SJSA1 (cell line): Measurements from ENCODE around the gene SAMHD1. TPM values are rescaled to one million over a fixed set of nuclear protein-coding genes. Genes with fewer than 3 reads are reported as not detected.
"Not testable (repeated sequence)": the region's sequence is repeated elsewhere in the genome, so short reads cannot be mapped to it uniquely, and the experiment has no call there.

Source experiments
- DNase-seq, 2 experiments: peaks; one replicate each; pipeline ENCODE4 v3.0.0-alpha.2; 2015 to 2020; ENCODE audit warnings: low spot score in 2 of 2, low read depth in 1 of 2
- H3K27ac ChIP-seq: fragments of 250-450 bp; sonication (Bioruptor Pico); 2 replicates; pipeline ENCODE4 v1.5.1; 2020; ENCODE audit warnings: mild to moderate bottlenecking, moderate library complexity
- H3K27me3 ChIP-seq: fragments of 250-450 bp; sonication (Bioruptor Pico); replicated peaks from 2 replicates; pipeline ENCODE4 v1.5.1; 2020; ENCODE audit warnings: mild to moderate bottlenecking, moderate library complexity
- H3K36me3 ChIP-seq: fragments of 250-450 bp; sonication (Bioruptor Pico); 2 replicates; pipeline ENCODE4 v1.5.1; 2020; ENCODE audit warnings: mild to moderate bottlenecking
- H3K4me1 ChIP-seq: fragments of 250-450 bp; sonication (Bioruptor Pico); replicated peaks from 2 replicates; pipeline ENCODE4 v1.6.1; 2021; ENCODE audit warnings: mild to moderate bottlenecking
- H3K4me3 ChIP-seq: fragments of 250-450 bp; sonication (Bioruptor Pico); 2 replicates; pipeline ENCODE4 v1.5.1; 2020; ENCODE audit warnings: mild to moderate bottlenecking
- H3K9me3 ChIP-seq: fragments of 250-450 bp; sonication (Bioruptor Pico); replicated peaks from 2 replicates; pipeline ENCODE4 v1.5.1; 2020; ENCODE audit warnings: mild to moderate bottlenecking
- total RNA-seq: library from RNA; depleted of rRNA; stranded (reverse); fragments of >200 nt; shearing (Covaris generic); gene quantifications from 2 replicates; pipeline ENCODE4 v1.2.3, GENCODE V29; 2014; rRNA removed

Gene SAMHD1
- total RNA-seq, result 8.2 and 13.8 TPM in 2 replicates

DNA sequence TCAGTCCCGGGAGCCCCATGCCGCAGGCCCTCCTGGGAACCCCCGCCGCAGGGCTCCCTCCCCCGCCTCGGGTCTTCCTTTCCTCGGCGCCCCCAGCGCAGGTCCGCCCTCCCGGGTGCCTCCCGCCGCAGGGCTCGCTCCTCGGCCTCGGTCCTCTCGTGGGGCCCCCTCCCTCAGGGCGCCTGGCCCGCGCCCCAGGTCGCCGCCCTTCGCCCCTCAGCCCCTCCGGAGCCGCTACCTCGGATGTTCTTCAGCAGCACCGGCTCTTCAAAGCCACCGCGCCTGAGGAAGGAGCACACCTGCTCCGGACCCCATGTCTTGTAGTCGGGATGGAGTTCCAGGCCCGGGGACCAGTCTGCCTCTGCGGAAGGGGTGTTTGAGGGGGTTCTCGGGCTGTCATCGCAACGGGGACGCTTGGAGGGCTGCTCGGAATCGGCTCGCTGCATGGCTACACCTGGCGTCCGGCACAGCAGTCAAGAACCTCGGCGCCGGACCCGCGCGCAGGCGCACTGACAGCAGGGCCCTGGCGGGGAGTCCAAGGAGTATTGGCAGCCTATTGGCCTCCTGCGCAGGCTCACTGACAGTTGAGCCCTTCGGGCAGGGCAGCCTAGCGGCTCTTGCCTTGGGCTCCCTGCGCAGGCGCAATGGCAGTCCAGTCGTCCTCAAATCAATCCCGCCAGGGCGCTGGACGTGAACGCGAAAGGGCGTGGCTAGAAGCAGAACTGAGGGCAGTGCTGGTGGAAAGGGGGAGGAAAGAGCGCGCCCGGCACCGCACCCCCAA, at the start of gene SAMHD1:
TSS of gene SAMHD1 (minus strand) at position 511 of the 781 bp plus-strand sequence. CDS start at position 446, 65 bp downstream.
- Histone ChIP-seq H3K9me3 (no peaks in the 10 kb centered on the region), H3K27me3 (no peaks in the 10 kb centered on the region), H3K27ac (no peak within 1 kb of the TSS), H3K36me3 (no peaks in the 10 kb centered on the region), H3K4me3 (peak within 1 kb of the TSS; percentile 54), H3K4me1 (peaks cover 4% of the 10 kb centered on the region; the same call in 1 of the 2 replicates)
- DNase-seq, result peak; percentile 80 to 97

DNA sequence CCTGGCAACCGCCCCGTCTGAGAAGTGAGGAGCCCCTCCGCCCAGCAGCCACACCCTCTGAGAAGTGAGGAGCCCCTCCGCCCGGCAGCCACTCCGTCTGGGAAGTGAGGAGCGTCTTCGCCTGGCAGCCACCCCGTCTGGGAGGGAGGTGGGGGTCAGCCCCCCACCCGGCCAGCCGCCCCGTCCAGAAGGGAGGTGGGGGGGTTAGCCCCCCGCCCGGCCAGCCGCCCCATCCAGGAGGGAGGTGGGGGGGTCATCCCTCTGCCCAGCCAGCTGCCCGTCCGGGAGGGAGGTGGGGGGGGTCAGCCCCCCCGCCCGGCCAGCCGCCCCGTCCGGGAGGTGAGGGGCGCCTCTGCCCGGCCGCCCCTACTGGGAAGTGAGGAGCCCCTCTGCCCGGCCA, 48.7 kb upstream of the SAMHD1 start:
- not testable (repeated sequence) for H3K9me3 ChIP-seq, H3K4me3 ChIP-seq, H3K27me3 ChIP-seq, H3K4me1 ChIP-seq, H3K27ac ChIP-seq, DNase-seq
- peaks cover 37% of the 10 kb centered on the region for H3K36me3 ChIP-seq

DNA sequence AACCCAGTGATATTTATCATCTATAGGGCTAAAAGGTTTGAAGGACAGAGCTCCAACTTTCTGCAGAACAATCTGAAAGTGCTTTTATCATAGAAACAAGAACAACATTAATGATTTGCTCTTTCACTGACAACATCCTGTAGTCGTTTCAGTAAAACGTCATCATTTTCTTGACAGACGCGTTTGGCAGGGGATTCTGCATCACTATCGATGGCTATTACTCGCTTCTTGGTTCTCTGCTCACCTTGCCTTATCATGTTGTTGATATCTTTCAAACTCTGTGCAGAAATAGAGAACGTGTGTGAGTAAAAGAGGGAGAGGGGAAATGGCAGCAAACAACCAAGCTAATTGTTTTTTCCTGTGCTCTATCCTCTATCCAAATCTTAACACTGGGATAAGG, 47.1 kb upstream of the SAMHD1 start:
- no peaks in the 10 kb centered on the region for H3K4me1 ChIP-seq
- H3K4me3 ChIP-seq, result no peak overlapping the region
- no peak for DNase-seq
- H3K27me3 ChIP-seq, result no peaks in the 10 kb centered on the region
- H3K36me3 ChIP-seq, result peaks cover 38% of the 10 kb centered on the region
- no peak overlapping the region for H3K27ac ChIP-seq
- H3K9me3 ChIP-seq, result no peaks in the 10 kb centered on the region; the same call in 1 of the 2 replicates

DNA sequence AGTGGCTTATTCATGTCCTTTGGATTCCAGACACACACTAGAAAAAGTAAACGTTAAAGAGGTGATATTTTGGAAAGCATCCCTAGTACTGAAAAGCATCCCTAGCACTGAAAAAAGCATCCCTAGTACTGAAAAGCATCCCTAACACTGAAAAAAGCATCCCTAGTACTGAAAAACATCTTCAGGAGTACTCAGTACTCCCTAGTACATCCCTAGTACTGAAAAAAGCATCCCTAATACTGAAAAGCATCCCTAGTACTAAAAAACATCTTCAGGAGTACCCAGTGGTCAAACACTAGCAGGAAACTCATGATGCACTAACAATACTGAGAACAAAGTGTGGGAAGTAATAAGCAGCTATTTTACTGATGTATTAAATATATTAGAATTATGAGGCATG, 45.6 kb upstream of the SAMHD1 start:
- peaks cover 30% of the 10 kb centered on the region for H3K36me3 ChIP-seq
- no peak overlapping the region for H3K27ac ChIP-seq
- no peaks in the 10 kb centered on the region; the same call in 1 of the 2 replicates for H3K9me3 ChIP-seq
- H3K4me1 ChIP-seq, result no peaks in the 10 kb centered on the region
- no peak for DNase-seq
- H3K4me3 ChIP-seq, result no peak overlapping the region
- H3K27me3 ChIP-seq, result no peaks in the 10 kb centered on the region

DNA sequence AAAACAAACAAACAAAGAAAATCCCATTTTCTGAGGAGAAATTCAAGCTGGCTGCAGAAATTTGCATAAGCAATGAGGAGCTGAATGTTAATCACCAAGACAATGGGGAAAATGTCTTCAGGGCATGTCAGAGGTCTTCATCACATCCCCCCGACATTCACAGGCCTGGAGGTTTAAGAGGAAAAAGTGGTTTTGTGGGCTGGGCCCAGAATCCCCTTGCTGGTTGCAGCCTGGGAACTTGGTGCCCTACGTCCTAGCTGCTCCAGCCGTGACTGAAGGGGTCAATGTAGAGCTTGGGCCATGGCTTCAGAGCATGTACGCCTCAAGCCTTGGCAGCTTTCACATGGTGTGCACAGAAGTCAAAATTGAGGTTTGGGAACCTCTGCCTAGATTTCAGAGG, 42.7 kb upstream of the SAMHD1 start:
- H3K27me3 ChIP-seq, H3K4me1 ChIP-seq, H3K27ac ChIP-seq, H3K4me3 ChIP-seq, DNase-seq, H3K9me3 ChIP-seq: not testable (repeated sequence)
- peaks cover 30% of the 10 kb centered on the region for H3K36me3 ChIP-seq

DNA sequence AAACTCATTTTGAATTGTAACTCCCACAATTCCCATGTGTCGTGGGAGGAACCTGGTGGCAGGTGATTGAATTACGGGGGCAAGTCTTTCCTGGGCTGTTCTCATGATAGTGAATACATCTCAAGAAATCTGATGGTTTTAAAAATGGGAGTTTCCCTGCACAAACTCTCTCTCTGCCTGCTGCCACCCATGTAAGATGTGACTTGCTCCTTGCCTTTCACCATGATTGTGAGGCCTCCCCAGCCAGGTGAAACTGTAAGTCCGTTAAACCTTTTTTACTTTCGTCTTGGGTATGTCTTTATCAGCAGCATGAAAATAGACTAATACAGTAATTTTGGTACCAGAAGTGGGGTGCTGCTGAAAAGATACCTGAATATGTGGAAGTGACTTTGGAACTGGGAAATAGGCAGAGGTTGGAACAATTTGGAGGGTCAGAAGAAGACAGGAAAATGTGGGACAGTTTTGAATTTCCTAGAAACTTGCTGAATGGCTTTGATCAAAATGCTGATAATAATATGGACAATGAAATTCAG, 41.4 kb upstream of the SAMHD1 start:
- Histone ChIP-seq H3K27ac (no peak overlapping the region), H3K36me3 (peaks cover 25% of the 10 kb centered on the region), H3K27me3 (no peaks in the 10 kb centered on the region), H3K4me1 (no peaks in the 10 kb centered on the region), H3K9me3 (no peaks in the 10 kb centered on the region; the same call in 1 of the 2 replicates), H3K4me3 (no peak overlapping the region)
- no peak for DNase-seq

DNA sequence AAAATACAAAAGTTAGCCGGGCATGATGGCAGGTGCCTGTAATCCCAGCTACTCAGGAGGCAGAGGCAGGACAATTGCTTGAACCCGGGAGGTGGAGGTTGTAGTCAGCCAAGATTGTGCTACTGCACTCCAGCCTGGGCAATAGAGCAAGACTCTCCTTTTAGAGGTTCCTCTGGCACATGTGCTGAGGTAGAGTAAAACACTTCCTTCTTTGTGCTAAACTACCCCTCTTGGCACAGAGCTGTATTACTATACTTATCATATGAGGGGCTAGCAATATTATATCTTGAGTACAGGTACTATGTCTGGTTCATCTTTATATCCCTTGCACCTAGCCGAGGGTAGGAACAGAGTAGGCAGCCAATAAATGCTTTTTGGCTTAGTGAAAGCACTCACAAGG, 40.2 kb upstream of the SAMHD1 start:
- H3K9me3 ChIP-seq, result no peaks in the 10 kb centered on the region; the same call in 1 of the 2 replicates
- no peaks in the 10 kb centered on the region for H3K27me3 ChIP-seq
- no peak overlapping the region for H3K27ac ChIP-seq
- peaks cover 15% of the 10 kb centered on the region for H3K36me3 ChIP-seq
- H3K4me3 ChIP-seq, result no peak overlapping the region
- DNase-seq, result no peak
- no peaks in the 10 kb centered on the region for H3K4me1 ChIP-seq

DNA sequence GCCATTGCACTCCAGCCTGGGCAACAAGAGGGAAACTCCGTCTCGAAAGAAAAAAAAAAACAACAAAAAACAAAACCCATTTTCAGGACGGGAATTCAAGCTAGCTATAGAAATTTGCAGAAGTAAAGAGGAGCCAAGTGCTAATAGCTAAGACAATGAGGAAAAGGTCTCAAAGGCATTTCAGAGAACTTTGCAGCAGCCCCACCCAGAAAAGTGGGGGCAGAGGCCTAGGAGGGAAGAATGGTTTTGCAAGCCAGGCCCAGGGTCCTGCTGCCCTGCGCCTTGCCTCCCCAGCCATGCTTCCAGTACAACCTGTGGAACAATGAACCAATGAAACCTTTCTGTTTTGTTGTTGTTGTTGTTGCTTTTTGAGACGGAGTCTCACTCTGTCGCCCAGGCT, 38.3 kb upstream of the SAMHD1 start:
- Histone ChIP-seq H3K27ac (no peak overlapping the region), H3K4me3 (no peak overlapping the region), H3K36me3 (peaks cover 2% of the 10 kb centered on the region), H3K4me1 (no peaks in the 10 kb centered on the region), H3K9me3 (no peaks in the 10 kb centered on the region; the same call in 1 of the 2 replicates), H3K27me3 (no peaks in the 10 kb centered on the region)
- DNase-seq, result no peak

DNA sequence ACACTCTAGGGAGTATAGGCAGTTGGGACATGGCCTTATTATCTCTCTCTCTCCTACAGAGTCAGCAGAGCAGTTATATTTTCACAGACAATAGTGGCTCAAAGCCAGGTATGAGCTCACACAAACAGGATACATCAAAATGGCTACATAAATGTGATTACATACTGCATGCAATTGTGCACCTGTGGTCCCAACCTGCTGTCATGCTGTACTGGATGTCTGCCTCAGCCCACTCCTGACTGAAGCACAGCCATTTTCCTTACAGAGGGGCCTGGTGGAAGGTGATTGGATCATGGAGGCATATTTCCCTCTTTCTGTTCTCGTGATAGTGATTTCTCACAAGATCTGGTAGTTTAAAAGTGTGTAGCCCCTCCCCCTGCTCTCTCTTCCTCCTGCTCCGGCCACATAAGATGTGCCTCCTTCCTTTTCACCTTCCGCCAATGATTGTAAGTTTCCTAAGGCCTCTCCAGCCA, 37.0 kb upstream of the SAMHD1 start:
- Histone ChIP-seq H3K27me3 (no peaks in the 10 kb centered on the region), H3K36me3 (no peaks in the 10 kb centered on the region), H3K4me3 (no peak overlapping the region), H3K27ac (no peak overlapping the region), H3K9me3 (no peaks in the 10 kb centered on the region), H3K4me1 (no peaks in the 10 kb centered on the region)
- DNase-seq, result peak in 1 of 2 experiments; percentile 5

DNA sequence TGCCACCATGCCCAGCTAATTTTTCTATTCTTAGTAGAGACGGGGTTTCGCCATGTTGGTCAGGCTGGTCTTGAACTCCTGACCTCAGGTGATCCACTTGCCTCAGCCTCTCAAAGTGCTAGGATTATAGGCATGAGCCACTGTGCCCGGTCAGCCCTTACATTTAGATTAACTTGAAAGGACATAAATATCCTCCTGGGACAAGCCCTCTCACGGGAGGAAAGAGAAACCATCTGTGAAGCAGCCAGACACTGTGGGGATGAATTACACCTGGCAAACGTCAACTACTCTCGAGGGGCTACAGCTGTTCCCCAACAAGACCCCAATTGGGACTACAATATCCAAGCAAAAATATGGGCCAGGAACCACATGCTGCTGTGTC, 32.7 kb upstream of the SAMHD1 start:
- no peak overlapping the region for H3K27ac ChIP-seq
- no peak for DNase-seq
- H3K27me3 ChIP-seq, result no peaks in the 10 kb centered on the region
- H3K36me3 ChIP-seq, result no peaks in the 10 kb centered on the region
- no peaks in the 10 kb centered on the region for H3K9me3 ChIP-seq
- H3K4me1 ChIP-seq, result no peaks in the 10 kb centered on the region
- no peak overlapping the region for H3K4me3 ChIP-seq

DNA sequence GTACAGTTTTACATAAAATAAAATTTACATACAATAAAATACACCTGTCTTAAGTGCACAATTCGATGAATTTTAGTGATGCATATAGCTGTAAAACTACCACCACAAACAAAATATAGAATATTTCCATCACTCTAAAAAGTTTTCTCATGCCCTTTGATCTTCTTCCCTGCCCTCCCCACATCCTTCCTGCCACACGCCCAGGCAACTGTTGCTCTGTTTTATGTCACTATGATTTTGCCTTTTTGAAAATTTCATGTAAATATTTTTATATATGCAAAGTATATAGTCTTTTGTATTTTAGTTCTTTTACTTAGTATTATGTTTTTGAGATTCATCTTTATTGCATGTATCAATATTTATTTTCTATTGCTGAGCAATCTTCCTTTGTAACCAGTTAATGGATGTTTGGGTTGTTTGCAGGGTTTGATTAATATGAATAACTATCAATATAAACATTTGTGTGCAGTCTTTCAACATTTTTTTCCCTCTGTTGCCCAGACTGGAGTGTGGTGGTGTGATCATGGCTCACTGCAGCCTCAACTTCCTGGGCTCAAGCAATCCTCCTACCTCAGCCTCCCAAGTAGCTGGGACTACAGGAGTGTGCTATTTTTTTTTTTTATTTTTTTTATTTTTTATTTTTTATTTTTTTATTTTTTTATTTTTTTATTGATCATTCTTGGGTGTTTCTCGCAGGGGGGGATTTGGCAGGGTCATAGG, 23.8 kb upstream of the SAMHD1 start:
- no peak for DNase-seq
- Histone ChIP-seq H3K4me1 (no peaks in the 10 kb centered on the region), H3K4me3 (no peak overlapping the region), H3K27ac (no peak overlapping the region), H3K27me3 (no peaks in the 10 kb centered on the region), H3K9me3 (no peaks in the 10 kb centered on the region), H3K36me3 (no peaks in the 10 kb centered on the region)

DNA sequence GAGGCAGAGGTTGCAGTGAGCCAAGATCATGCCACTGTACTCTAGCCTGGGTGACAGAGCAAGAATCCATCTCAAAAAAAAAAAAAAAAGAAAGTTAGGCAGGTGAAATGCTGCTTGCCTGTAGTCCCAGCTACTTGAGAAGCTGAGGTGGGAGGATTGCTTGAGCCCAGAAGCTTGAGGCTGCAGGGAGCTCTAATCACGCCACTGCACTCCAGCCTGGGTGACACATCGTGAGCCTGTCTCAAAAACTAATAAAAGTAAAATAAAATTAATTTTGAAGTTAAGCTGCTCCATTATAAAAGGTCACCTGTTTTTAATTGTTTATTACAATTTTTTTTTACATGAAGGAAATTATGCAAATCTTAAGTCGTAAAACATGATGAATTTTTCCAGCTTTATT, 23.2 kb upstream of the SAMHD1 start:
- Histone ChIP-seq H3K27ac (no peak overlapping the region), H3K36me3 (no peaks in the 10 kb centered on the region), H3K4me3 (no peak overlapping the region), H3K27me3 (no peaks in the 10 kb centered on the region), H3K4me1 (no peaks in the 10 kb centered on the region), H3K9me3 (no peaks in the 10 kb centered on the region; the same call in 1 of the 2 replicates)
- no peak for DNase-seq

DNA sequence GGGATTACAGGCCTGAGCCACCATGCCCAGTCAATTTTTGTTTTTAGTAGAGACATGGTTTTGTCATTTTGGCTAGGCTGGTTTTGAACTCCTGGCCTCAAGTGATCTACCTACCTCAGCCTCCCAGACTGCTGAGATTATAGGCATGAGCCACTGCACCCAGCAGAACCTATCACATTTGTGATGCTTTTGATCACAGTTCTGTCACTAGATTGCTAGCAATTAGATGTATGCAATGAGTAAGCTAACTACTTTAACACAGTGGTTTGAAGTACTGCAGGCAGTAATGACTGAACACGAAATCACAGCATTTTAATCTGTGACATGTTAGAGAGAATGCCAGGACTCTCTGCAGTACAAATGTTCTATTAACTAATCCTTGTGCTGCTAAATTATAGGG, 19.6 kb upstream of the SAMHD1 start:
- no peaks in the 10 kb centered on the region for H3K36me3 ChIP-seq
- H3K27ac ChIP-seq, result no peak overlapping the region
- no peaks in the 10 kb centered on the region; the same call in 1 of the 2 replicates for H3K9me3 ChIP-seq
- no peak for DNase-seq
- no peak overlapping the region for H3K4me3 ChIP-seq
- H3K27me3 ChIP-seq, result no peaks in the 10 kb centered on the region
- H3K4me1 ChIP-seq, result no peaks in the 10 kb centered on the region
